SKM-1 (cell line): ENCODE data around the gene MED13L.
"Not testable (repeated sequence)": the region's sequence is repeated elsewhere in the genome, so short reads cannot be mapped to it uniquely, and the experiment has no call there.

Experiments
- DNase-seq: peaks from one replicate; lab custom pipeline; 2025; ENCODE audit not compliant: unreplicated experiment; lab: John Stamatoyannopoulos, UW

MED13L gene

DNA sequence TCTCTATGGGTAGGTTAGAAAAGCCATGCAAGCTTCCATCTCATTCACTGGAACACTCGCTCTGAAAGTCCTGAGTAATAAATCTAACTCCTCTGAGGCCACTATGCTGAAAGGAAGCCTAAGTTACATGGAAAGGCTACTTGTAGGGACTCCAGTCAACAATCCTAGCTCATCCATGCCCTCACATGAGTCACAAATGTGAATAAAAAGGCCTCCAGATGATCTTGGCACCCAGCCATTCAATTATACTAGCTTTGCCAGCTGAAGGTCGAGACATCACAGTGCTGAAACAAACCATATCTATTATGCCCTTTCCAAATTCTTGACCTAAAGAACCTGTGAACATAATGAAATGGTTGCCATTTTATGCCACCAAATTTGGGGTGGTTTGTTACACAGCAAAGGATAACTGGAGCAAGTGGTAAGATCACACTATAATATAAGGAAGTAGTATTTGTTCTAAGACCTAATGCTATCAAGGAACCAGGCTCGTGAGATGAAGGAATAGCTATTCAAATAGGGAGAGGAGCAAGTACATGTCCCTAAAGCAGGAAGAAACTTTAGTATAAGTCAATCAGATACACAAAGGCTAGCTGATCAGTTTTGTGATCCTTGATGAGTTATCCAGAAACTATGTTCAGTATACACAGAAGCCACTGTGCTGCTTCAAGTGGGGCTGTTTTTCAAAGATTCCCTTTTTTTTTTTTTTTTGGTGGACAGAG lies 142.1 kb downstream of the MED13L start:
- DNase-seq, result no peak

DNA sequence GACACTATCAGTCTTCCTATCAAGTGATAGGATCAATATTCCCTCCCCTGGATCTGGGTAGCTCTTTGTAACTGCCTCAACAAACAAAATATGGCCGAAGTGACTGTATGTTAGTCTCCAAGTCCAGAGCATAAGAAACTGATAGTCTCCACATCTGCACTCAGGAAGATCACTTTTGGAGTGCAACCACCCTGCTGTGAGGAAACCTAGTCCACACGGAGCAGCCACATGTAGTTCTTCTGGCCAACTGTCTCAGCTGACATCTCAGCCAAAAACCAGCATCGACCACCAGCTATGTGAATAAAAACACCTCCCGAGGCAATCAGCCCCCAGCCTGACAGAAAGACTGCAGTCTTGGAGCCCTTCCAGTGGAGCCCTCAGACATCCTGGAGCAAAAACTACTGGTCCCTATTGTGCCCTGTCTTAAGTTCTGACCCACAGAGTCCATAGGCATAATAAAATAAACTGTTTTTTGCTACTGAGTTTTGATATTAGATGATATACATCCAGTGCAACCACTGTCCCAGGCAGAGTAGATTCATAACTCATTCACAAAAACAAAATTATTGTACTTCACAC lies 143.8 kb downstream of the MED13L start:
- DNase-seq, result no peak

DNA sequence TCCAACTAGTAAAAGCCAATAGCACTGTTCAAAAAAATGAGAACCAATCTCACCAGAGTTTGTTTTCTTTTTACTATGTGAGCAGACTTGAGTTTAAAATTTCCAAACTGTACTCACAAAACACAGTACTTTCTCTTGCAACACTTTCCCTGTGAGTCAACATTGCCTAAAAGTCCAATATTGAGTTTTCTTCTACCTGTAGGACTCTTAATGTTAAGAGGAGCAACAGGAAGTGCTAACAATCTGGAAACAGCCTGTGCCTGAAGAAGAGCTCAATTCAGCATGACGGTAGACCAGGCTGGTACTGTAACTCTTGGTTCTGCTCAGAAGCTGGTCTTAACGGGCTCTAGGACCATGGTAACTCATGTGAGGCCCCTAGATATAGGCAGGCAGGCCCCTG lies 144.3 kb downstream of the MED13L start:
- DNase-seq, result no peak

DNA sequence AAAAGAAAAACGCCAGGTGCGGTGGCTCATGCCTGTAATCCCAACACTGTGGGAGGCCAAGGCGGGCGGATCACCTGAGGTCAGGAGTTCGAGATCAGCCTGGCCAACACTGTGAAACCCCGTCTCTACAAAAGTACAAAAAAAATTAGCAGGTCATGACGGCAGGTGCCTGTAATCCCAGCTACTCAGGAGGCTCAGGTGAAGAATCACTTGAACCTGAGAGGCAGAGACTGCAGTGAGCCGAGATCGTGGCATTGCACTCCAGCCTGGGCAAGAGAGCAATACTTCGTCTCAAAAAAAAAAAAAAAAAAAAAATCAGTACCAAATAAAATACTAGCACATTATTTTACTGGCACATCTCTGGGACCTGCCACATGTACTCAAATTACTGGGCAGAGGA lies 145.5 kb downstream of the MED13L start:
- DNase-seq, result not testable (repeated sequence)

DNA sequence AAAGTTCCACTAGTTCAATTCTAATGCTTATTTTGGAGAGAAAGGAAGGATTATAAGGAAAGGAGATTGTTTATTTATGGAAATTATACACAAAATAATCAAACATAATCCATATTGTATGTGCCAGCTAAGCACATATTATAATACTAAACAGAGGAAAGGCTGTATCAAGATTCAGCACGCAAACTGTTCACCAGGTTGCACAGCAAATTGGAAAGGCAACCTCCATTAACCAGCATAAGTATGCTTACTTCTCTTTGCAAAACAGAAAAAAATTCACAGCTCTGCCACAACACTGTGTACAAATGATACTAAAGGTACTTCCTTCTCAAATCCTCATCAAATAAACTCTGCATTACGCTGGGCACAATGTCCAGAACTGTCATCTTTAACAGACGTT lies 146.3 kb downstream of the MED13L start:
- no peak for DNase-seq

DNA sequence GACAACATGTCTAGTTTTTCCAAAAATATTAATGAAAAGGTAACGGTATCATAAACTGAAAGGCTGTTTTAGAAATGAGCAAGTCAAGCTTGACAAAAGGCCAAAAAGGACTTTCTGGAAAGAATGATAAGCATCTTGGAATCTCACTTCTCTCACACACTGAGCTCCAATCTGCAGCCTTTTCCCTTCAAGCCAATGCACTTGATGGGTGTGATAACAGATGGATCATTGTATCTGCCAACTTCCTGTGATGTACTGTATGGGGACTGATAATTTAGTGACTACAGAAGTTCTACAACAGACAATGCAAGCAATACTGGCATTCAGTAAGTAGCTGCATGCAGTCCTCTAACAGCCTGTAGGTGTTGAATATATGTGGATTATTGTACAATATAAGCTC lies 147.1 kb downstream of the MED13L start:
- DNase-seq, result no peak

DNA sequence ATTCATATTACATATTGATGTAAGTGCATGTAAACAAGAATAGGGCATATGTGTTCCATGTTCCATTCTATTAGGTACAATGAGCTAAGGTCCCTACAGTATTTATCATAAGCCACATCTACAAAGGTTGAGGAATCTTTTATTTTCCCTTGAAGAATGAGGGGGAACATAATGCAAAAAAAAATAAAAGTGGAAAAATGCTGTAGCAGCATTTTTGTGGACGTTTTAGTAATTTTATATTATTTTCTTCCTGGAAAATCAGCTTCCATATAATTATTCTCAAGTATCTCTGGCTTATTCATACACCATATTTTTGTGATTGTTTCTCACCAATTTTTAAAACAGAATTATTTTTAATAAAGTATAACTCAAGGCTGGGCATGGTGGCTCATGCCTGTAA lies 148.7 kb downstream of the MED13L start:
- DNase-seq, result no peak

DNA sequence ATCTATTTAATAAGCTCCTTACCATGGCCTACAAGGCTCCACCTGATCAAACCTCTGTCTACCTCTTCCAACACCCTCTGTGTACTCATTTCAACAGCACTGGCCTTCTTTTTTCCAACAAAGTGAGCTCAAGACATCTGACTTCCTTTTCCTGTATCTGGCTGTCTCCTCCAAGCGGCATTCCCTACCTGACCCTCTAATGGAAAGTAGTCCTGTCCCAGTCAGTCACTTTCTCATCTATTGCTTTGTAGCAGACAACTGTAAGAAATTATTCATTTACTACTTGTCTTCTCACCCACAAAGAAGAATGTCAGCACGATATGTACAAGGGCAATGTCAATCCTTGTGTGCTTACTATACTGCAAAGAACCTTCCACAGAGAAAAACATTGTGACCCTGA lies 149.6 kb downstream of the MED13L start:
- DNase-seq, result no peak

DNA sequence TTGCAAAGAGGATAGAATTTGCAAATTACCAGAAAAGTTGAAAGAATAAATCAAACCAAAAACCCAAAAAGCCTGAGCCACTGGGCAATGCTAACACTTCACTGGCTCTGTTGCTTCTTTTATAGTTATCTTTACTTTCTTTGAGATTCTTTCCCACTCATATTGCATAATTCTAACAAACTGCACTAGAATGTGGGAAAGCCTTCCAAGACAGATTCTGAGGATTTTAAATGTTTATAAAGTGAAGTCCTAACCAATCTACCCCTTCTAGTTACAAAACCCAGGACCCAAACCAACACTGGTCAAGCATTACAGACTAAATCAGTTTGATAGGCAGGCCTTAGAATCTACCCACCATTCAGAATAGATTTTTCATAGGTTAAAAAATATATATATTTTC lies 150.9 kb downstream of the MED13L start:
- no peak for DNase-seq

DNA sequence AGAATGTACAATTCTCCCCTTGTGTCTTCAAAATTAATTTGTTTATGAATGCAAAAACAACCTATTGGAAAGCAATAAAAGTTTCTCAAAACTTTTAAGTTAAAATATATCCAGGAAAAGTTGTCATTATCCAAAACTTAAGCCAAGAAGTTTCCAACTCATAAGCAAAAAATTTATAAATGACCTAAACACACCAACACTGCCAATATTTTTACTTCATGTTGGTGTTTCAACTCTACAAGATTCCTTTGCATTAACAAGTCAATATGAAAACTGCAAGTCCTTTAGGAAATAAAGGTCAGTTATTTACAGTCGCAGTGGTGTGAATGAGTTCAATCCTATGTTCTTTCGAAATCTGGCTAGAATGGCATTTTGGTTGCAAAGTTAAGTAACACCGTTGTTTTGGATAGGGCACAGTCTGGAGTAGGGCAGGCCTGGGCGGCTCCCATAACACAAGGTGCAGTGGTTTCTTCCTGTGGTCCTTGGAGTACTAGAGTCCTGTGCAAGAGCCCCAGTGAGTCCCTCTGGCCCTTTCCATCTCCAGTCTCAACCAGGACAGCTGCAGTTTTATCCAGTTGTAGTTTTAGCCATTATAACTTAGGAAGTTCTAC lies 151.4 kb downstream of the MED13L start:
- DNase-seq, result no peak

DNA sequence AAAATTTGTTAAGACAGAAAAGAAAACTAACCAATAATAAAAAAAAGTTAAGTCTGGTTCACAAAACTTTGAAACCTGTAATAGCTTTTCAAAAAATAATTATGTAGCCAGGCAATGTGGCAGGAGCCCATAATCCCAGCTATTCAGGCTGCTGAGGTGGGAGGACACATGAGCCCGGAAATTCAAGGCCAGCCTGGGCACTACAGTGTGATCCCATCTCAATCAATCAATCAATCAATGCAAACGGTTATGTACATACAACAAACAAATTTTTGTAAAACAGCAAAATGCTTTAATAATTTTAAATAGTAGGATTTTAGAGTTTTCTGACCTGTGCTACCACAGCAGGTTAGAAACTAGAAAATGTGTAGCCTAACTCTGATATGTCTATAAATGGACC lies 152.4 kb downstream of the MED13L start:
- no peak for DNase-seq

DNA sequence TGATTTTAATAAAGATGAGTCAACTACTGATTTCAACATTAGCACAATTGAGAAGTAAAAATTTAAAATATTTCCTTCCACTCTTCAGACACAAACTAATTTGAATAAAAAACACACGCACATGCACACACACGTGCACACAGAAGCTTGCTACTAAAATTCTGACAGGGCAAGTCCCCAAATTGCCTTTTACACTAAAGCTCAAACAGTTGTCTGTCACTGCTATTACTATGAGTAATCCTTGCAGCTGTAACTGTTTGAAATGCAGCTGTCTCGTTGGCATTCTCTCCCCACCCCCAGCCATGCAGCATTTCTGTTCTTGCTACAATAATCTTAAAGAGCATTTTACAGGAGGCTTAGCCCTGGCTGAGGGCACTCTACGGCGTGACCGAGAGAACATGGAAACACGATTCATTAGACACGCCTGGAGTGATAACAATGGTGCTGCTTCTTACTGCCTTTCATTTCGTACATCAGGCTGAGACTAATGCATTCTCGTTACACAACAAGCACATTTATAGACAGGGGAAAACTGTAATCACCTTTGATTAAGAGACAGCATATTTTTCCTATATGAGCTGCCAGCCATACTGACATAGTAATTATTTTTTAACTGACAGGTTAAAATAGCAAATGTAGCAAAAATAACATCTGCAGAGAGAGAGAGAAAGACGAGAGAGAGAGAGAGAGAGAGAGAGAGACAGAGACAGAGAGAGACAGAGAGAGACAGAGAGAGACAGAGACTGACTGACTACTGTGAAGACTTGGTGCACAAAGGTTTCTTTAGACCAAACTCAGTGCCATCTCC lies 153.8 kb downstream of the MED13L start:
- no peak for DNase-seq

DNA sequence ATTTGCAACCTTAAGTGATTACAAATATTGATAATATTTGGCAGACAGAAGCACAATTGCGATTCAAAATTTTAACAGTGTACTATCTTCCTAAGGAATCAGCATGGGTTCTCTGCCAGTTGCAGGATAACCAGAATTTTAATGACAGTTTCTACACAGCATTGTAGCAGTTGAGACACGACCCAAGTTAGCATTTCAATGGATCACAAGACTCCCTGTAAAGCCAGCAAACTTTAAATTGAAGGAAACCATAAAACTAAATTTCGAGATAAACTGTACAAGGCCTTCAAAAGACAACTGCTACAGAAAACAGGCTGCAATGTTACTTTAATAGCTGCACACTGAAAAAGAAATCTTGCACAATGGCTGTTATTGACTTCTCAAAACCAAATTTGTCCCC lies 154.9 kb downstream of the MED13L start:
- no peak for DNase-seq

DNA sequence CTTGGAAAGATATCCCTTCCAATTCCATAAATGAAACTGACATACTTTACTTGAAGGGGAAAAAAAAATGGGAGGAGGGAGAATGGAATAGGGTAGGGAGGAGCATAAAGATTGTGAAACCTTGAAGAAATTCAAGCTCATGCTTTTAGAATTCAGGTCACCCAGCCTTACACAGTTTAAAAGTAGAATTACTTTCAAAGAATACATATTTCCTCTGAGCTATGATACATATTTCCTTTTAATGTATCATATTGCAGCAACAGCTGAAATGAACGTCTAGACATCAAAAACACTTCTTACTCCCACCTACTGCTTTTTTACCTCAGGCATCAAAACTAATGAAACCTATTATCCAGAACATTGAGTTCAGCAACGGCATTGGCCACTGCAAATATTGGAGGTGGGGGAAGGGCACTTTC lies 156.0 kb downstream of the MED13L start:
- DNase-seq, result no peak

DNA sequence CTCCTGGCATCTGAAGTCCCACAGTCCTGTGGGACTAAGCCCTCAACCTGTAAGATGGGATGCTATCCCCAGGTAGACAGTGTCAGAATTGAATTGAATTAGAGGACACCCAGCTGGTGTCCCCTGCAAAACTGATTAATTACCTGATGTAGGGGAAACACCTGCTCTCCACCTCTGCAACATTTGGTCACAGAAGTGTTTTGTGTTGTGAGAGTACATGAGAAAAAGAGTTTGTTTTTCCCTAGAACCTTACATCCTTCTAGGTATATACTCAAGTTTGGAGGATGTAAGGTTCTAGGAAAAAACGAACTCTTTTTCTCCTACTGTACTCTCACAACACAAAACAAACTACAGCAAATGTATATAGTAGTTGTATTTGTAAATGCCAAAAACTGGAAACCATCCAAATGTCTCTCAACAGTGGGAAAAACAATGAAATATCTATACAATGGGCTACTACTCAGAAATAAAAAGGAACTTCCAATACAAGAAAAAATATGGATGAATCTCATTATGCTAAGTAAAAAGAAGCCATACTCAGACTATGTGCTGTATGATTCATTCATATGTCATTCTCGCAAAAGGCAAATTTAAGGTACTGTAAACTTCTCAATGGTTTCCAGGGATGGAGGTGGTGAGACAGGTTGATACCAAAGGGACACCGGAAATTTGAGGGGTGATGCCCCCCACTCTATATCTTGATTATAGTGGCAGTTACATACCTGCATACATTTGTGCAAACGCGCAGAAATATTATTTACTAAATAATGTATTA lies 160.7 kb downstream of the MED13L start:
- no peak for DNase-seq

DNA sequence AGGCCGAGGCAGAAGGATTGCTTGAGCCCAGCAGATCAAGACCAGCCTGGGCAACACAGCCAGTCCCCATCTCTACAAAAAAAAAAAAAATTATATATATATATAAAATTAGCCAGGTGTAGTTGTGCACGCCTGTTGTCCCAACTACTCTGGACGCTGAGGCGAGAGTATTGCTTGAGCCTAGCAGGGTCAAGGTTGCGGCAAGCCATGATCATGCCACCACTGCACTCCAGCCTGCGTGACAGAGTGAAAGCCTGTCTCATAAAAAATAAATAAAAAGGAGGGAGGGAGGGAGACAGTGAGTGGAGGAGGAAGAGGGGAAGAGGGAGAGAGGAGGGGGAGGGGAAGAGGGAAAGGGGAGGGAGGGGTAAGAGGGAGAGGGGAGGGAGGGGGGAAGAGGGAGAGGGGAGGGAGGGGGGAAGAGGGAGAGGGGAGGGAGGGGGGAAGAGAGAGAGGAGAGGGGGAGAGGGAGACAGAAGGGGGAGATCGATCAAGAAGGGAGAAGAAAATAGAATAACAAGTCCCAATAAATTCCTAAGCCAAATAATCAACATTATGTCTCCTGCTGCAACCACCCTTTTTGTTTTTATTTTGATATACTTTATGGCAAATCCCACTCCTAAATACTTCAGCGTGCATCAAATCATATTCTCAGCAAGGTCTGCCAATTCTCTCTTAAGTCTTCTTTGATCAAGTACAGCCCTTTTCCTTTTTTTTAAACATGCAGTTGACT lies 163.9 kb downstream of the MED13L start:
- no peak for DNase-seq

DNA sequence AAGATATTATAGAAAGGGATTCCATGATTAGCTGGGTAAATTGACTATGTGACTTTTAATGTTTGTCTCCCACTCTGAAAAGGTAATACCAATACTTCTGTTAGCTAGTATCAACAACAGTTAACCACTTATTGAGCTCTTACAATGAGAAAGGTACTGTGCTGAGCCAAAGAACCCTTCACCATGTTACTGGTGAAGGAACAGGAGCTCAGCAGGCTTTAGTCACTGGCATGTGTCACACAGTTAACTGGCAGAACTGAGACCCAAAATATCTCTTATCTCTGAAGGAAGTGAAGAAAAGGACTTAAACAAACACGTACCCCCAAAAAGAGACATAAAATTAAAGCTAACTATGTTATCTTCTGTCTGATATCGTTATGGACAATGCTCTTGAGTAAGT lies 170.6 kb downstream of the MED13L start:
- no peak for DNase-seq

DNA sequence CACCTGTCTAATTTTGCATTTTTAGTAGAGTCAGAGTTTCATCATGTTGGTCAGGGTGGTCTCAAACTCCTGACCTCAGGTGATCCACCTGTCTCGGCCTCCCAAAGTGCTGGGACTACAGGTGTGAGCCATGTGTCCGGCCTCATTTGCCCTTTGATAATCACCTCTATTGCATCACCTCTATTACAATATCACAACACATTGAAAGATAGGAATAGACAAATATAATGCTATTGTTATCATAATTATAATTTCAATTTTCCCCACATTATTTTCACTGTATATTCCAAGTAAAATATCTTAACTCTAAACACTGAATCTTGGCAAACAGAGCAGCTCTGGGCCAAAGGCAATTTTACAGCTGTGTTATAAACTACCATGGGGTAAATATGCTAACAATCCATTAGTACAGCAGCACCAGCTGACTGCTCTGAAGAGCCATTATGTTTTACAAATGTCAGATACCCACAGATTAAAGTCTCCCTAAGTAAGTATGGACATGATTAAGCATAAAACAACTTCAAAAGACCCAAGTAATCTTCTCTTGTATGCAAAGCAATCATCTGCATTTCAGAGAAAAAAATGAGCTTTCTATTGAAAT lies 173.2 kb downstream of the MED13L start:
- DNase-seq, result no peak

DNA sequence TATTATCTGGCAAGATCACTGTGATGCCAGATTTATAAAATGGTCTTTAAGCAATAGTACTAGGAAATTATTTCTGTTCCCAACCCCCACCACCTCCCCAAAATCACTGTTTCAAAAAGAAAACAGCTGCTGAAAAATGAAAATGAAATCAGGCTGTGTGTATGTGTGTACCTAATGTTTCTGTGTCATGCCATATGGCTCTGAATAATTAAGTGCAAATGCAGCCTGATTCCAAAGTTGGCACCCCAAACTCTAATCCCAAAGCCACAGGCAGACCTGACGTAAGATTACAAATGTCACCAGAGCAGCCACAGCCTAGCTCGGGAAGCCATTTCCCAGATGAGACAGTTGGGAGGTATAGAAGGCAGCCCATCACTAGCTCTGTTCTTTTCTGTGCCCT lies 175.5 kb downstream of the MED13L start:
- no peak for DNase-seq
